ENCODE data around the gene NAA25.
"Not testable (repeated sequence)": the region's sequence is repeated elsewhere in the genome, so short reads cannot be mapped to it uniquely, and the experiment has no call there.

Gene NAA25

DNA sequence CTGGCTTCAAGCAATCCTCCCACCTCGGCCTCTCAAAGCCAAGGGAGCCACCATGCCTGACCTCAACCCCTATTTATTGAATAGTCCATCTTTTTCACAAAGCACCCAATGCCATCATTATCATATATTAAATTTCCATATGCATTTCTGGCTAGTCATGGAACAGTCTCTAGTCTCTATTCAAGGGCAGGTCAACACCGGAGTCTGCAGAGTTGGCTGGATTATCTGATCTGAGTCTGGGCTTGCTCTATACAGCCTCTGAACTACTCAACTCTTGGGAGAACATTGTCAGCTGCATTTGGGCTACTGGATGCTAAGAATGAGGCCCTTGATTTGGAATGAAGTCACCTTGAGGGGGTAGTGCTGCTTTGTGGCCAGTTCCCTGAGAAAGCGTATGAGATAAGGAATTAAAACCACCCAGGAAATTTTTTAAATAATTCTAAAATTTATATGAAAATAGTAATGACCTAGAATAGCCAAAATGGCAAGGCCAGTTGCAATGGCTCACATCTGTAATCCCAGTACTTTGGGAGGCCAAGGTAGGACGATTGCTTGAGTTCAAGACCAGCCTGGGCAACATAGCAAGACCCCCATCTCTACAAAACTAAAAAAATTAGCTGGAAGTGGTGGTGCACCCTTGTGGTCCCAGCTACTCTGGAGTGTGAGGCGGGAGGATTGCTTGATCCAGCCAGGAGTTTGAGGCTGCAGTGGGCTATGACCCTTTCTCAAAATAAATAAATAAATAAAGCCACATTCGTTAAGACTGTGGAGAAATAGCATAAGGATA lies 6.9 kb upstream of the NAA25 start:
- DNase-seq: no peak

DNA sequence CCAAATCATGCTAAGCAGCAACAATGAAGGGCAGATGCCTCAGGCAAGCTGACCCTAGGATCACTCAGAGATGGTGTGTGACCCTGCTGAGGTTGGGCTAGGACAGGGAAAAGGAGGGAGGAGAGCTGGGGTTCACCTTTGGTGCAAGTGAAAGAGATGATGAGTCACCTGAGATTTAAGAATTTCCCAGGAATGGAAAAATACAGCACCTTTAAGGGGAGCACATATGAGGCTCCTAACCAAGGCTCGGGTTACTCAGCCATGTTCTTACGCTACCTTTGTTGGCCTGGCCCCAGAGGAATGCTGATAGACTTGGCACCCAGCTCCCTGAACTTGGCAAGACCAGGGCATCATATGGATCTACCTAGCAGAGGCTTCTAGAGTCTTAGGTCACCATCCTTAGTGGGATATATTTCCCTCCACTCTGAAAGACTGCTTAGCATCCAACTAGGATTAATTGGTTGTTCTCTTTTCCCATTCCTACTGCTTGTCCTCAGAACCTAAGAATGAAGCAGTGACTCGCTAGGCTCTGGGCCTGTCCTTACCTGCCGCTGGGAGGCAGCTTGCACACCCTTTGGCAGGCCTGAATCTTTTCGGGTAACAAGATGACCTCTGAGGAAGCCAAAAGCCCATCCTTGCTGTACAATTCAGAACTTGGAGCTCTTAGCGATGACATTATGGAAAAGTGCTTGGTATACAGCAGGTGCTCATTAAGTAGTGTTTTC lies 4.0 kb upstream of the NAA25 start:
- no peak for DNase-seq

DNA sequence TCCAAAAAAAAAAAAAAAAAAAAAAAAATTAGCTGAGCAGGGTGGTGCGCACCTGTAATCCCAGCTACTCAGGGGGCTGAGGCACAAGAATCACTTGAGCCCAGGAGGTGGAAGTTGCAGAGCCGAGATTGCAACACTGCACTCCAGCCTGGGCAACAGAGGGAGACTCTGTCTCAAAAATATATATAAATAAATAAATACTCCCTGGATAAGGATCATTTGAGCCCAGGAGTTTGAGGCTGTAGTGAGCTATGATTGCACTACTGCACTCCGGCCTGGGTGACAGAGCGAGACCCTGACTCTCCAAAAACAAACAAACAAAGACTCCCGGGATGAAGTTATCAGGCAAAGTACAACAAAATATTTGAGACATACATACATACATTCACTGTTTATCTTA lies 3.3 kb upstream of the NAA25 start:
- no peak for DNase-seq

DNA sequence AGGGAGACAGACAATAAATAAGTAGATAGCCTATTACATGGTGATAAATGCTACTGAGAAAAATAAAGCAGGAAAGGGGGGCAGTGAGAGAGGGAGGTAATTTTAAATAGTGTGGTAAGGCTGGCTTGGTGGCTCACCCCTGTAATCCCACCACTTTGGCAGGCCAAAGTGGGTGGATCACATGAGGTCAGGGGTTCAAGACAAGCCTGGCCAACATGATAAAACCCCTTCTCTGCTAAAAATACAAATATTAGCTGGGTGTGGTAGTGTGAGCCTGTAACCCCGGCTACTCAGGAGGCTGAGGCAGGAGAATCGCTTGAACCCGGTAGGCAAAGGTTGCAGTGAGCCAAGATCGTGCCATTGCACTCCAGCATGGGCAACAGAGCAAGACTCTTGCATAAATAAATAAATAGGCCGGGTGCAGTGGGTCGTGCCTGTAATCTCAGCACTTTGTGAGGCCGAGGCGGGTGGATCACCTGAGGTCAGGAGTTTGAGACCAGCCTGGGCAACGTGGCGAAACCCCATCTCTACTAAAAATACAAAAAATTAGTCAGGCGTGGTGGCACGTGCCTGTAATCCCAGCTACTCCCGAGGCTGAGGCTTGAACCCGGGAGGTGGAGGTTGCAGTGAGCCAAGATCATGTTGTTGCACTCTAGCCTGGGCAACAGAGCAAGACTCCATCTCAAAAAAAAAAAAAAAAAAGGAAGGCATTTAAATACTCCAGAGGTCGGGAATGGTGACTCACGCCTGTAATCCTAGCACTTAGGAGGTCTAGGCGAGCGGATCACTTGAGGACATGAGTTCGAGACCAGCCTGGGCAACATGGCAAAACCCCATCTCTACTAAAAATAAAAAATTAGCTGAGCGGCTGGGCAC lies 2.4 kb upstream of the NAA25 start:
- DNase-seq: not testable (repeated sequence)

DNA sequence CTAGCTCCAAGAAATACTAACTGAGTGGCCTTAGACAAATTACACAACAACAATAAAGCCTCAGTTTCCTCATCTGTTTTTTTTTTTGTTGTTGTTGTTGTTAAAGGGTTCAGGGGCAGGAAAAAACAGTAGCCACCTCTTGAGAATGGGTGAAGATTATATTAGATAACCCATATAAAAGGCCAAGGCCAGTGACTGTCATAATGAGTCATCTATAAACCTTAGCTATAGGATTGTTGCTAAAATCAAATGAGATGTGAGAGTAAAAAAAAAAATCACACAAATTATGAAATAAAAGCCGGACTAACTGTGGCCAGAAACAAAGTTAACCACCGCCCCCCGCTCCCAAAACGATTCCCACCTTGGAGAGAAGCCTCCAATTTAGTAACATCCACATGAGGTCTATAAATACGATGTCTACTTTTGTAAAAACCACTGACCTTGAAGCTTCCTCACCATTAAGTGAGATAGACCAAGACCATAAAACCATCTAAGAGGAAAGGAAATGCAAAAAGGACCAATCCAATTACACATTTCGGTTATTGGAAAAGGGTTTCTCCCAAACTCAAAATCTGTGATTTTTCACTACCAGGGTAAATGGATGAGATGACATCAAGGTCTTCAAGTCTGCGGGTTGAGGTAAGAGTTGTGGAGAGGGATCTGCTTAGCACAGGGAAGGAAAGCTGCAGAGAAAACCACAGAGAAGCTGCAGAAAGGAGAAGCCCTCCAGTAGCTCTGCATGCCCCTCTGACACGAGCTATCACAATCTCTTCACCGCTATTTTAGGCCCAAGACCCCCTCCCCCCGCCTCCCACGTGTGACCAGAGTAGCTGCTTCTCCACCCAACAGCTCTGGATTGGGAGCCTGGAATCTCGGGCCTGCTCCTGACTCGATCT lies 1.0 kb downstream of the NAA25 start:
- no peak for DNase-seq

DNA sequence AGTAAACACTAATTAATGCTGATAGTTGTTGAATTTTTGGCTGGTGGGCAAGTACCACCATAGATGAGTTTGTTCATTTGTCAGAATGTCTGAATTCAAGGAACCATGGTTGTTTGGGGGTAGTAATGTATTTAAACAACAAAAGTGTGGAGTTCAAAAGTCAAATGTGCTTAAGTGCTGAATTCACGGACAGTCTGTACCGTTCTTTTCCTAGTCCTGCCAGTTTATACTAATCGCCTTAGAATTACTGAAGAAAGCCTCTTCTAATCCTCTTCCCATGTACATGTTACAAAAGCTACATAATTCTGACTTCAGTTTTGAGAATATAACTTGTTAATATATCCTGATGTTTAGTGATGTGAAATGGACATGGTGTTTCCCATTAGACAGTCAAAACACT lies 2.7 kb downstream of the NAA25 start:
- no peak for DNase-seq

DNA sequence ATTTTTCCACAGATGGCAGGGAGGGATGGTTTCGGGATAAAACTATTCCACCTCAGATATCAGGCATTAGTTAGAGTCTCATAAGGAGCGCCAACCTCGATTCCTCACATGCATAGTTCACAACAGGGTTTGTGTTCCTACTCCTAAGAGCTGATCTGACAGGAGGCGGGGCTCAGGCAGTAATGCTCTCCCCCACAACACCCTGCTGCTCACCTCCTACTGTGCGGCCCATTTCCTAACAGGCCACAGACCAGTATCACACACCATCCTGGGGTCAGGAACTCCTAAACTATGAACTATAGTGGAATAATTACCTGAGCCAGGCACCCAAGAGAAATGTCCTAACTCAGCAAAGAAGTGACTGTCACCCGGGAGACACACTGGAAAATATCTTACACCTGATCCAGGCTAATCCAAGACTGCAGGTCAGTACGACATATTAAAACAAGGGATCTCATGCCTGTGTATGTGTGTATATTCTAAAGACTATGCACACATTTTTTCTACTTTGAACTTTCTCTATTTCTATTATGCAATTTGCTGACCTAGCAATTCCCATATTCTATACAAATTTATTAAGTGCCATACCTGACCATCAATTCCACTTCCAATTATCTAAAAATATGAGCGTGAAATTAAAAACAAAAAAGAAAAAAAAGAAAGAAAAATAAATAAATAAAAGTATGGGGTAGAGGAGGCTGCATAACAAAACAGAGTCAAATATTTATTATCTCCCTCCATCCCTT lies 4.7 kb downstream of the NAA25 start:
- DNase-seq: no peak

DNA sequence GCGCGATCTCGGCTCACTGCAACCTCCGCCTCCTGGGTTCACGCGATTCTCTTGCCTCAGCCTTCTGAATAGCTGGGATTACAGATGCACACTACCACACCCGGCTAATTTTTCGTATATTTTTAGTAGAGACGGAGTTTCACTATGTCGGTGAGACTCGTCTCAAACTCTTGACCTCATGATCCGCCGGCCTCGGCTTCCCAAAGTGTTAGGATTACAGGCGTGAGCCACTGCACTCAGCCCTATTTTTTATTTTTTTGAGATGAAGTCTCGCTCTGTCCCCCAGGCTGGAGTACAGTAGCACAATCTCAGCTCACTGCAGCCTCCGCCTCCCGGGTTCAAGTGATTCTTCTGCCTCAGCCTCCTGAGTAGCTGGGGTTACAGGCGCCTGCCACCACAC lies 5.8 kb downstream of the NAA25 start:
- DNase-seq: not testable (repeated sequence)

DNA sequence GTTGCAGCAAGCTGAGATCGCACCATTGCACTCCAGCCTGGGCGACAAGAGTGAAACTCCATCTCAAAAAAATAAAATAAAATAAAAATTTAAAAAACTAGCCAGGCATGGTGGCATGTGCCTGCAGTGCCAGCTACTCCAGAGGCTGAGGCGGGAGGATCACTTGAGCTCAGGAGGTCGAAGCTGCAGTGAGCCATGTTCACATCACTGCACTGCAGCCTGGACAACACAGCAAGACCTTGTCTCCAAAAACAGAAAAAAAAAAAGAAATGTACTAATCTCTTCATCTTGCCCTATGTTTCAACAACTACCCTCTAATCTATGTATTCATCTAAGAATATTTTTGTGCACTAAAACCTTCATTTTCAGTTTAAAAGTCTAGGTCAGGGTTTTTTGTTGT lies 6.5 kb downstream of the NAA25 start:
- no peak for DNase-seq

DNA sequence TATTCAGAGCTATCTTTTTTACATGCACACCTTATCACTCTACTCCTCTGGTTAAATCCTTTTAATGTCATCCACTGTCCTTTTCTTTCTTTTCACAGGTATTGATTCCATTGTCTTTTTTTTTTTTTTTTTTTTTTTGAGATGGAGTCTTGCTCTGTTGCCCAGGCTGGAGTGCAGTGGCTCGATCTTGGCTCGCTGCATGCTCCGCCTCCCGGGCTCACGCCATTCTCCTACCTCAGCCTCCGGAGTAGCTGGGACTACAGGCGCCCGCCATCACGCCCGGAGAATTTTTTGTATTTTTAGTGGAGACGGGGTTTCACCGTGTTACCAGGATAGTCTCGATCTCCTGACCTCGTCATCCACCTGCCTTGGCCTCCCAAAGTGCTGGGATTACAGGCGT lies 8.1 kb downstream of the NAA25 start:
- not testable (repeated sequence) for DNase-seq

DNA sequence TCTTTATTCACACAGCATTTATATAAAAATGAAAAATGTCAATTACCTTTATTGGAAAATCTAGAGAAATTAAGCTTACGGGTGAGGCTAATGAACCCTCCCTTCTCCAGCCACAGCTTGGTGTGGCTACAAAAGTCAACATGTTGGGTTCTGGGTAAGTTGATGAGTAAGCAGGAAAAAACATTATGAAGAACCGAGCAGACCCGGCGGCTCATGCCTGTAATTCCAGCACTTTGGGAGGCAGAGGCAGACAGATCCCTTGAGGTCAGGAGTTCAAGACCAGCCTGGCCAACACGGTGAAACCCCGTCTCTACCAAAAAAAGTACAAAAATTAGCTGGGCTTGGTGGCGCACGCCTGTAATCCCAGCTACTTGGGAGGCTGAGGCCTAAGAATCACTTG lies 10.9 kb downstream of the NAA25 start:
- DNase-seq: no peak

DNA sequence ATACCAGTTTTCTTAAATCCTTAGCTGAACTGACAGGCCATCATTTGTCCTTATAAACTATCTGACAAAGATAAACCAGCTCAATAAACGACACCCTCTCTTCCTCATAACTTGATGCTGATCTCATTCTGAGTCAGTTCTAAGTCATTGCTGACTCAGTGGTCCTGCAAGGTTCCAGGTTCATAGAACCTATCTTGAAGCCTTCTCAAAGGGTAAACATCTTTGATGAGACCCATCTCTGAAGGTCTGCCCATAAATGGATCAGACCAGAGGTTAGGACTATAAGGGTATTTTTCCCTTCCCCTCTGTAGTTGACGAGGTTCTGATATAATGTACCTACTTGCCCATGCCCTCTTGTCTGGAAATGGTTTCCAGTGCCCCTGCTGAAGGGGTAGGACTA lies 11.9 kb downstream of the NAA25 start:
- no peak for DNase-seq

DNA sequence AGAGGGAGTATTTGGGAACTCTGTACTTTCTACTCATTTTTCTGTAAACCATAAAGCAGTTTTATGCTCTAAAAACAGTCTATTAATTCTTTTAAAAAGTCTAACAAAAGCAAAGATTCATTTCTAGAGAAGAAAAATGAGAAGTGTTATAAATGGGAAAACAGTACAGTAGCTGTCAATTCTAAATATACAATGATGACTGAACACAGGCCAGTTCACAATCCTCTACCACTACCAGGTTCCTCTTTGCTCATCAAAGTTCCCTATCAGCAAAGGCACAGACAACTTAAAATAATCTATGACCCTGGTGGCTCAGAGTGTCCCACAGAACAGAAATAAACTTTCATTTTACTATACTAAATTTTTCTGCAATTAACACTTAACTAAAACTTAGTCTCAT lies 12.5 kb downstream of the NAA25 start:
- DNase-seq: no peak

DNA sequence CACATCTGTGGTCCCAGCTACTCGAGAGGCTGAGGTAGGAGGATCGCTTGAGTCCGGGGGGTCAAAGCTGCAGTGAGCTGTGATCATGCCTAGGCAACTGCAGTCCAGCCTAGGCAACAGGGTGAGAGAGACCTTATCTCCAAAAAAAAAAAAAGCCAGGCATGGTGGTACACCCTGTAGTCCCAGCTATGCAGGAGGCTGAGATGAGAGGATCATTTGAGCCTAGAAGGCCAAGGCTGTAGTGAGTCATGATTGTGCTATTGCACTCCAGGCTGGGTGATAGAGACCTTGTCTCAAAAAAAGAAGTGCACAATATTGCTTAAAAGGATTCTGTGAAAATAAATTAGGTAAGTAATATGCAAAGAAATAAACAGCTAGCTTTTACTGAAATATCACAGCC lies 17.0 kb downstream of the NAA25 start:
- no peak for DNase-seq

DNA sequence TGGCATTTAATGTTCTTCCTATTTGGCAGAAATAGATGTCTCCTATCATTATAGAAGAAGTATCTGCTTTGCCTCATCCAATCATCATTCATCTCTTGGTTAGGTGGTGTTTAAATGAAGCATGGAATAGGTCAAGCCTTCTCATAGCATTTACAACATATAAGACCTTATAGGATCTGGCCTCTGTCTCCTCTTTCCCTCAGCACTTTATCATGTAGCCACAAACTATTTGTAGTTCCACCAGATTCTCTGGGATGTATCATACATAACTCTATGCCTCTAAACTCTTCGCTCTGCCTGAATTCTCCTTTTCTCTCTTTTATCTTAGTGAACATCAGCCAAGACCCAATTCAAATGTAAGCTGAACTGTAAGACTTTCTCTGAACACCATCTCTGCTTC lies 20.7 kb downstream of the NAA25 start:
- DNase-seq: no peak

DNA sequence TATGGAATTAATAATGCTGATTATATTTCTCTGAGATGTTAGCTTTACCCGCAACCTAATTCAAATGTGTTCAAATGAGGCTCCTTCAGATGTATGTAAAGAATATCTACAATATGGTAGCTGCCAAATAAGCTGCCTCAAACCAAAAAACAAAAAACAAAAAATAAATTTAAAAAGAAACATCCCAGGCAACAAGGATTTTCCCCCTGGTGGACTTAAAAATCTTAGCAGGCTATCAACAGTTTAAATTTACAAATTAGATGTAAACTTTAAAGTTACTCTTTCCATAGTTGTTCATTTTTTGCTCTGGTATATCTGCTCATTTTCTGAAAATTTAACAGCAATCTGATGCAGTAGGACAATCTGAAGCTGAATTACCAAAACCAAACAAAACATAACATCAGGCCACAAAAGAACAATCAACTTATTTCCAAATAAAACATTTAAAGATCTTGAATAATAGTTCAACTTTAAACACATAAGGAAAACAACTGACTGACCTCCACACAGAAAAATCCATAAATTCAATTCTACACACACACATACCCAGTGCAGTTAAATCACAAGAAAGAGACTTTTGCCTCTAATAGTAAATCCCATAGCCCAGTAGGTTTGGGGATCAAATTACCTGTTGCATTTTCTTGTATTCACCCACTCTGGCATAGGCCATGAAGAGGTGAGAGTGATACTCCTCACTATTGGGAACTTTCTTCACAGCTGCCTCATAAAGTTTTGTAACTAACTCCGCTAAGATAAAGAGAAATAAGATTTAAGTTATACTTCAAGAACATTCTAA lies 21.3 kb downstream of the NAA25 start:
- no peak for DNase-seq

DNA sequence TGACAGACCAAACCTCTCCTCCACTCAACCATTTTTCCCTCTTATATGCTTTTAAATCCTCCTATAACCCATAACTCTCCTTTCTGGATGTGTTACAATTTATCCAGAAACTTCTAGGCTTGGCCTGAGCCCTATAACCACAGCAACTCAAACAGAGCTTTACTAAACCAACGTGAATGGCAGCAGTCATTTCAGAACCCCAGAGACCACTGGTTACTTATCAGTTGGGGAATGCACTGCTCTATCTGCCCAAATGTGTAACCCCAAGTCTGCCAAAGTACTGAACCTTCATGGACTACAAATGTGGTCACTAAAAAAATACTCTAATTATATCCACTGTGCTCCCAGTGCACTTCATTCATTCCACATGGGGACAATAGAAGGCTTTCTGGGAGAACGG lies 42.0 kb downstream of the NAA25 start:
- no peak for DNase-seq

DNA sequence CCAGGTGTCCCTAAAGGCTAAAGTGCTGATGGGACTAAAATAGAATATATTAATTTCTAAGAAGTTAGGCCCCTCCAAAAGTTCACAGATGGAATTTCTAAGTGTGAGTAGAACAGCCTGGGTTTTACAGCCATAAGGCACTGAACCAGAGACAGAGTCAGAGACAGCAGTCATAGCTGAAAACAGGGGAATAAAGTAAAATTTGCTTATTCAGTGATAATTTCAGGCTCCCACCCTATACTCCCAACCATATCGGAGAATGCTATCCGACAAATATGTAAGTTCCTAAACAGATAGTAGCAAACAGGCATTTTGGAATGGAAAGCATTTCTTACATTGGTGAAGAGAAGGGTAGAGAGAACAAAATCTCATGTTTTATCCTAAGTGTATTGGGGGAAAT lies 45.3 kb downstream of the NAA25 start:
- DNase-seq: no peak

DNA sequence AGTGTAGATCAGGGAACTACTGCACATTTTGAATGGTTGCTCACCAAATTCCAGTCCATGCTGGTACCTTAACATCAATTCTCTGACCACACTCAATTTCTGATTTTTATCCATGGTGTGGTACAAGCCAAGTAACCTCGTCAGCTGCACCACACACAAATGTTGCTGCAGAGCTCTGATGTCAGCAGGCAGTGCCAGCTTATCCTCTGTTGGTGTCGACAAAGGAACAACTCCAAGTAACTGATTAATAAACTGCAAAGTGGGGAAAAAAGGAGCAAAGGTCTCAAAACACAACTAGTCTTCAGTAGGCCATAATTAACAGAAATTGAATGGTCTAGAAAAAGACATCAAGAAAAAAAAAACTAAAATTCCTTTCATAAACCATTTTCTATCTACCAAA lies 47.4 kb downstream of the NAA25 start:
- DNase-seq: no peak

DNA sequence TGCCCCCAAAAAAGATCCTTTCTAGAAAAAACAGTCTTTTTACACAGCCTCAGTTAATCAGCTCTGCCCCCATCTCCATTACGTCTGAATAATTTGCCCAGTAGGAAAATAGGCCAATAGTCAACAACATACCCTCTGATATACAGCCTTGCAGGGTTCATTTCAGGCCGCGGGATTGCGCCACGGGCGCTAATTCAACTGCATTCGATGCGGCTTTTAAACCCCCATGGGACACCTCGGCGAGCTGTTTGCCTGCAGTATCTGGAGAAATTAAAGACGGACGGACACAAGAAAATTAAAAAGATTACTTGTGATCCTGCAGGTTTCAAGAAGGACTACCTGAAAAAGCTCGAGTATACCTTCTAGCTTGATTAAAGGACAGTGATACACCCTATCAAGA lies 59.2 kb downstream of the NAA25 start:
- no peak for DNase-seq

DNA sequence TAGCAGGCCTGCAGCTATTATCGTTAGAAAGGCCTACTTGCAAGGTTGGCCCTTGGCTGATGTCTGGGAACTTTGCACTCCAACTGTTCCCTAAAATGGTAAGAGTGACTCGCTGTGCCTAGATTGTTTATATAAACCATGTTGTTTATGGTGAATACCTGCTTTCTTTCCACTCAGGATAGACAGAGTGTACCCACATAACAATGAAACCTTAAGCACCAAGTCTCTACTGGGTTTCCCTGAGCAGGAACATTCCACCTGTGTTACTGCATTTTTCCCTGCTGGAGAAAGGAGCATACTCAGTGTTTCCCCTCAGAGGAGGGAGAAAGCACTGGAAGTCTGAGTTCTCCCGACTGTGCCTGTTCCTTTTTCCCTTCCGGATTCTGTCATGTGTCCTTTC lies 62.6 kb downstream of the NAA25 start:
- no peak for DNase-seq
